A673 (cell line): ENCODE data around the gene TENM3.

Source experiments
- EZH2 ChIP-seq: fragments of 200-600 bp; sonication (generic); IDR thresholded peaks from 2 replicates; pipeline ENCODE4 v1.6.1; 2017; ENCODE audit warnings: borderline replicate concordance, low read depth, mild to moderate bottlenecking, mixed read lengths, antibody characterized with exemption, low read length; ENCODE audit not compliant: poor library complexity, severe bottlenecking
- TF ChIP-seq, protein P1 (sequence below): fragments of 300-800, 200-600 bp; sonication (generic); conservative IDR thresholded peaks from 2 replicates; pipeline ENCODE4 v1.5.1; 2017; ENCODE audit warnings: low read depth, mild to moderate bottlenecking, antibody characterized with exemption, low read length, moderate library complexity, mixed read lengths

DNA sequence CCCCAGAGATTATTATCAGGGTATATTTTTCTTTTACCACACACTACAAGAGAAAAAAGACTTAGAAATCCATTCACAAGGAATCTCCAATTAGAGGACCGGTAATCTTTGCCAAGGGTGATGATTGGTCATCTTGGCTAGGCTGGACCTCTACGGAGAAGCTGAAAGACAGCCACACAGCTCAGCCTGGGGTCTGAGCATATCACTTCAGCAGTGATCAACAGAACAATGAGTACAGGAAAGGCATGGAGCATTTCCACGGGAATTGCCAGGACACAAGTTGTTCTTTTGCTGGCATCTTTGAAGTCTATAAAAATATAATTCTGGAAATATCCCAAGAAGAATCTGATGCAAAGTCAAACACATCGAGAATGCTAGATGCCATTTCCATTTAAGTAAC lies 191.5 kb downstream of the TENM3 start:
- TF ChIP-seq, protein P1, sequence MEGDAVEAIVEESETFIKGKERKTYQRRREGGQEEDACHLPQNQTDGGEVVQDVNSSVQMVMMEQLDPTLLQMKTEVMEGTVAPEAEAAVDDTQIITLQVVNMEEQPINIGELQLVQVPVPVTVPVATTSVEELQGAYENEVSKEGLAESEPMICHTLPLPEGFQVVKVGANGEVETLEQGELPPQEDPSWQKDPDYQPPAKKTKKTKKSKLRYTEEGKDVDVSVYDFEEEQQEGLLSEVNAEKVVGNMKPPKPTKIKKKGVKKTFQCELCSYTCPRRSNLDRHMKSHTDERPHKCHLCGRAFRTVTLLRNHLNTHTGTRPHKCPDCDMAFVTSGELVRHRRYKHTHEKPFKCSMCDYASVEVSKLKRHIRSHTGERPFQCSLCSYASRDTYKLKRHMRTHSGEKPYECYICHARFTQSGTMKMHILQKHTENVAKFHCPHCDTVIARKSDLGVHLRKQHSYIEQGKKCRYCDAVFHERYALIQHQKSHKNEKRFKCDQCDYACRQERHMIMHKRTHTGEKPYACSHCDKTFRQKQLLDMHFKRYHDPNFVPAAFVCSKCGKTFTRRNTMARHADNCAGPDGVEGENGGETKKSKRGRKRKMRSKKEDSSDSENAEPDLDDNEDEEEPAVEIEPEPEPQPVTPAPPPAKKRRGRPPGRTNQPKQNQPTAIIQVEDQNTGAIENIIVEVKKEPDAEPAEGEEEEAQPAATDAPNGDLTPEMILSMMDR, result no peak
- no peak for TF ChIP-seq EZH2
